Esophagus muscularis mucosa (tissue), 4 donors: Measurements from ENCODE around the gene SIVA1.
A peak's percentile ranks its signal among the peaks of the same experiment; 100 is the strongest.

Experiments
- EP300 ChIP-seq: sonication (generic); formaldehyde crosslinking; IDR thresholded peaks from one replicate; pipeline ENCODE4 v1.6.1; 2017; ENCODE audit warnings: antibody characterized with exemption
- POLR2A ChIP-seq: fragments of 450-650 bp; IDR thresholded peaks from one replicate; pipeline ENCODE4 v1.6.1; 2017; ENCODE audit warnings: antibody characterized with exemption, moderate library complexity, mild to moderate bottlenecking, low read depth
- POLR2AphosphoS5 ChIP-seq, 2 donors: sonication (generic); formaldehyde crosslinking; IDR thresholded peaks; one replicate each; pipeline ENCODE4 v1.6.1; 2017; ENCODE audit warnings: antibody characterized with exemption in 2 of 2
- TF ChIP-seq, protein P1 (sequence below), 3 experiments: fragments of 200-600 bp in 2 of 3; fragments of 450-650 bp in 1 of 3; sonication (generic) in 2 of 3; IDR thresholded peaks; one replicate each; pipeline ENCODE4 v1.5.1; 2017 to 2019; ENCODE audit warnings: antibody characterized with exemption in 3 of 3, mild to moderate bottlenecking in 2 of 3, moderate library complexity in 1 of 3

DNA sequence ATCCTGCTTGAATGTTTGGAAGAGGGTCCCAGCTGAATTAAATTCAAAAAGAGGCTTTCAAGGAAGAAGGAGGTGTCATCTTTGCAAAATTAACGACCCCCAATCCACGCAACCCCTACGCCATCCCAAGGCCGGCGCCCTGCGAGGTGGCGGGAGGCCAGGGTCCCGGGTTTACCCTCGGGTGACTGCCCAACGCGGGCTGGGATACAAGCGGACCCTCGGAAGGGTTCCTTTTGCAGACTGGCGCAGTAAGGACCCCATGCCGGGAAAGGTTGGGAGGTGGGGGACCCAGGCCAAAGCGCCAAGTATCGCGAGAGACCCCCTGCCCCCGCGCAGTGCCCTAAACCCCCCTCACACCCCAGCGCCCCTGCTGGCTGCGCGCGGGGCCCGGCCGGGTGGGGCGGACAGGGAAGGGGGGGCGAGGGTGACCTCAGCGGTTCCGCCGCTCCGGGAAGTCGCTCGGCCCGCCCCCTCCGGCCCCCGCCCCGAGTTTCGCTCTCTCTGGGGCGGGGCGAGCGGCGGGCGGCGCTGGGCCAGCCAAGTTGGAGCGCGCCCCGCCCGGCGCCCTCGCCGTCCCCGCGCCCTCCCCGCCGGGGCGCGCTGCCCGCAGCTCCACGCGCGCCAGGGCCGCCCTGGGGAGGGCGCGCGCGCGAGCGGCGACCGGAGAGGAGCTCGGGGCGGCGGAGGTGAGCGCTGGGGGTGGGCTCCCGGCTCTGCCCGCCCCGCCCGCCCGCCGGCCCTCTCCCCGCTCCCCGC, 47.2 kb downstream of the SIVA1 start:
- TF ChIP-seq EP300 = no peak
- TF ChIP-seq, protein P1, sequence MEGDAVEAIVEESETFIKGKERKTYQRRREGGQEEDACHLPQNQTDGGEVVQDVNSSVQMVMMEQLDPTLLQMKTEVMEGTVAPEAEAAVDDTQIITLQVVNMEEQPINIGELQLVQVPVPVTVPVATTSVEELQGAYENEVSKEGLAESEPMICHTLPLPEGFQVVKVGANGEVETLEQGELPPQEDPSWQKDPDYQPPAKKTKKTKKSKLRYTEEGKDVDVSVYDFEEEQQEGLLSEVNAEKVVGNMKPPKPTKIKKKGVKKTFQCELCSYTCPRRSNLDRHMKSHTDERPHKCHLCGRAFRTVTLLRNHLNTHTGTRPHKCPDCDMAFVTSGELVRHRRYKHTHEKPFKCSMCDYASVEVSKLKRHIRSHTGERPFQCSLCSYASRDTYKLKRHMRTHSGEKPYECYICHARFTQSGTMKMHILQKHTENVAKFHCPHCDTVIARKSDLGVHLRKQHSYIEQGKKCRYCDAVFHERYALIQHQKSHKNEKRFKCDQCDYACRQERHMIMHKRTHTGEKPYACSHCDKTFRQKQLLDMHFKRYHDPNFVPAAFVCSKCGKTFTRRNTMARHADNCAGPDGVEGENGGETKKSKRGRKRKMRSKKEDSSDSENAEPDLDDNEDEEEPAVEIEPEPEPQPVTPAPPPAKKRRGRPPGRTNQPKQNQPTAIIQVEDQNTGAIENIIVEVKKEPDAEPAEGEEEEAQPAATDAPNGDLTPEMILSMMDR (IDR thresholded peaks at IDR 0.05) = peak; percentile 23 to 59 (median 23)
- TF ChIP-seq POLR2A = peak; percentile 35
- TF ChIP-seq POLR2AphosphoS5 (IDR thresholded peaks at IDR 0.05) = peak; percentile 66 to 87
